Neural progenitor cell (in vitro differentiated cells): ENCODE results near the gene WHAMM. TPM values are rescaled to one million over a fixed set of nuclear protein-coding genes. Genes with fewer than 3 reads are reported as not detected.

Experiments
- DNase-seq: peaks from one replicate; pipeline ENCODE4 v3.0.0-alpha.2; 2016; ENCODE audit warnings: low spot score
- H2AFZ ChIP-seq: fragments of 200-600 bp; sonication (generic); replicated peaks from 2 replicates; pipeline ENCODE4 v1.6.1; 2016; ENCODE audit warnings: antibody characterized with exemption
- H3F3A ChIP-seq: fragments of 200-600 bp; sonication (generic); 2 replicates; pipeline ENCODE4 v1.6.1; 2016; ENCODE audit warnings: antibody characterized with exemption, low read depth
- H3K27ac ChIP-seq: fragments of 200-600 bp; sonication (generic); 2 replicates; pipeline ENCODE4 v1.5.1; 2016; ENCODE audit warnings: mild to moderate bottlenecking
- H3K27me3 ChIP-seq: fragments of 200-600 bp; sonication (generic); 2 replicates; pipeline ENCODE4 v1.6.1; 2016; ENCODE audit warnings: mild to moderate bottlenecking, moderate library complexity
- H3K36me3 ChIP-seq: fragments of 200-600 bp; sonication (generic); 2 replicates; pipeline ENCODE4 v1.5.1; 2016
- H3K4me1 ChIP-seq: fragments of 200-600 bp; sonication (generic); 2 replicates; pipeline ENCODE4 v1.6.1; 2016; ENCODE audit warnings: mixed run types
- H3K4me2 ChIP-seq: fragments of 200-600 bp; sonication (generic); 2 replicates; pipeline ENCODE4 v1.6.1; 2016
- H3K4me3 ChIP-seq: fragments of 200-600 bp; sonication (generic); 2 replicates; pipeline ENCODE4 v1.5.1; 2016
- H3K79me2 ChIP-seq: fragments of 200-600 bp; sonication (generic); 2 replicates; pipeline ENCODE4 v1.6.1; 2016; ENCODE audit warnings: low read depth
- H3K9ac ChIP-seq: fragments of 200-600 bp; sonication (generic); 2 replicates; pipeline ENCODE4 v1.6.1; 2016
- H3K9me3 ChIP-seq: fragments of 200-600 bp; sonication (generic); 2 replicates; pipeline ENCODE4 v1.5.1; 2016; ENCODE audit warnings: low read depth
- H4K20me1 ChIP-seq: fragments of 200-600 bp; sonication (generic); 2 replicates; pipeline ENCODE4 v1.6.1; 2016; ENCODE audit warnings: low read depth
- H3K27ac Mint-ChIP-seq: 3 replicates; pipeline ENCODE4 v1.8.0; 2021; ENCODE audit warnings: mixed read lengths
- H3K27me3 Mint-ChIP-seq: 2 replicates; pipeline ENCODE4 v1.8.0; 2022; ENCODE audit warnings: low read depth, mild to moderate bottlenecking, inconsistent platforms, moderate library complexity, mixed read lengths; ENCODE audit not compliant: insufficient read depth
- H3K36me3 Mint-ChIP-seq: 3 replicates; pipeline ENCODE4 v1.8.0; 2021; ENCODE audit warnings: mixed read lengths
- H3K4me1 Mint-ChIP-seq: 3 replicates; pipeline ENCODE4 v1.8.0; 2021; ENCODE audit warnings: mixed read lengths
- H3K4me3 Mint-ChIP-seq: 3 replicates; pipeline ENCODE4 v1.8.0; 2021; ENCODE audit warnings: mild to moderate bottlenecking, moderate library complexity, mixed read lengths
- H3K9me3 Mint-ChIP-seq: 3 replicates; pipeline ENCODE4 v1.8.0; 2020; ENCODE audit warnings: mixed read lengths
- CTCF ChIP-seq: fragments of 200-600 bp; sonication (generic); IDR thresholded peaks from 2 replicates; pipeline ENCODE4 v1.5.1; 2017; ENCODE audit warnings: antibody characterized with exemption, mild to moderate bottlenecking
- EZH2 ChIP-seq: fragments of 200-600 bp; sonication (generic); IDR thresholded peaks from 2 replicates; pipeline ENCODE4 v1.6.1; 2017; ENCODE audit warnings: antibody characterized with exemption, mild to moderate bottlenecking, moderate library complexity
- EZH2phosphoT487 ChIP-seq: fragments of 200-600 bp; sonication (generic); IDR thresholded peaks from 2 replicates; pipeline ENCODE4 v1.6.1; 2017; ENCODE audit warnings: antibody characterized with exemption
- total RNA-seq: library from RNA; depleted of rRNA; stranded (reverse); fragments of >200 nt; gene quantifications from 2 replicates; pipeline ENCODE4 v1.2.3, GENCODE V29; 2015; ENCODE audit warnings: low replicate concordance

WHAMM gene
- total RNA-seq, 1 donor from 2014 or later: 1.9 TPM

GRCh38 chr15:82851981-82852511 is 42.6 kb downstream of the WHAMM start:
- H3K9ac ChIP-seq: no peak overlapping the region
- H2AFZ ChIP-seq: no peak overlapping the region
- H3K79me2 ChIP-seq: no peaks in the 10 kb centered on the region
- Mint-ChIP-seq H3K27ac (peak overlapping the region; percentile 13), H3K27me3 (peaks cover 11% of the 10 kb centered on the region), H3K9me3 (no peaks in the 10 kb centered on the region), H3K4me1 (peaks cover 60% of the 10 kb centered on the region), H3K36me3 (peaks cover 2% of the 10 kb centered on the region), H3K4me3 (peak overlapping the region; percentile 24)
- H3K4me2 ChIP-seq: no peak overlapping the region
- H3K4me1 ChIP-seq: peaks cover 19% of the 10 kb centered on the region
- peak; percentile 31 for DNase-seq
- no peaks in the 10 kb centered on the region for H3K36me3 ChIP-seq
- peaks cover 10% of the 10 kb centered on the region for H3F3A ChIP-seq
- no peaks in the 10 kb centered on the region for H3K27me3 ChIP-seq
- TF ChIP-seq EZH2 (no peak), EZH2phosphoT487 (no peak), CTCF (no peak)
- no peaks in the 10 kb centered on the region for H3K9me3 ChIP-seq
- H3K27ac ChIP-seq: no peak overlapping the region
- no peaks in the 10 kb centered on the region for H4K20me1 ChIP-seq
- H3K4me3 ChIP-seq: no peak overlapping the region

DNA sequence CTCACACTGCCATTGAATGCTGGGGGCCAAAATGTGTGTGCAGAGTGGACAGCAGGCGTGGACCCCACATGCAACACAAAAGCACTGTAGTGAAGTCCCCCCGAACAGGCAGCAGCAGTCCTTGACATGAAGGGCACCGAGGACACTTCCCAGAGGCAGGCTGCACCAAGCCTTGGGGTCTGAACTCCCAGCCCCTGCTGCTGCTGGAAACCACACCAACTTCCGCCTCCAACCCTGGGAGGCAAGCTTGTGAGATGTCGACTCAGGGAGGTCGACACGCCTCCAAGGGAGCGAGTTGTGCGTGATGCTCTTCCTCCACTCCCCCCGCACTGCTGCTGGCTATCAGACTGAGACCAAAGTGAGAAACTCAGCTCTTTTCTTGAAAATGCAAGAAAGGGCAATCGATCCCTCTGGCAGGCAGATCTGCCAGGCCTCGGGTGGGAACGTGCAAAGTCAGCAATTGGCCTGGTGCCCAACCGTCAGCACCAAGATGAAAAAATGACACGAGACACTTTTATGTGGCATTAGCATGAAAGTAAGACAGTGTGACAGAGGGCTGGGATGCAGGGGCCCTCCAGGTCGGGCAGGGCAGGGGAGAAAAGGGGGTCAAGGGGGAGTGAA is 43.6 kb downstream of the WHAMM start:
- peaks cover 60% of the 10 kb centered on the region for H3K4me1 Mint-ChIP-seq
- Histone ChIP-seq H3K4me2 (no peak overlapping the region), H3K9me3 (no peaks in the 10 kb centered on the region), H3K27ac (no peak overlapping the region), H3F3A (peaks cover 10% of the 10 kb centered on the region), H3K4me3 (no peak overlapping the region), H3K36me3 (no peaks in the 10 kb centered on the region), H3K27me3 (no peaks in the 10 kb centered on the region), H2AFZ (no peak overlapping the region), H3K79me2 (no peaks in the 10 kb centered on the region), H4K20me1 (no peaks in the 10 kb centered on the region), H3K9ac (no peak overlapping the region), H3K4me1 (peaks cover 19% of the 10 kb centered on the region)
- H3K27ac Mint-ChIP-seq: no peak overlapping the region
- no peak for DNase-seq
- H3K27me3 Mint-ChIP-seq: peaks cover 11% of the 10 kb centered on the region
- peaks cover 2% of the 10 kb centered on the region for H3K36me3 Mint-ChIP-seq
- no peak overlapping the region for H3K4me3 Mint-ChIP-seq
- H3K9me3 Mint-ChIP-seq: no peaks in the 10 kb centered on the region
- TF ChIP-seq CTCF (no peak), EZH2 (no peak), EZH2phosphoT487 (no peak)

GRCh38 chr15:82854554-82854953 is 45.1 kb downstream of the WHAMM start:
- no peak overlapping the region for H2AFZ ChIP-seq
- no peaks in the 10 kb centered on the region for H3K36me3 ChIP-seq
- DNase-seq: no peak
- Mint-ChIP-seq H3K27ac (no peak overlapping the region), H3K9me3 (no peaks in the 10 kb centered on the region), H3K36me3 (peaks cover 2% of the 10 kb centered on the region), H3K4me3 (no peak overlapping the region), H3K27me3 (peaks cover 11% of the 10 kb centered on the region), H3K4me1 (peaks cover 55% of the 10 kb centered on the region)
- H3K27me3 ChIP-seq: no peaks in the 10 kb centered on the region
- no peaks in the 10 kb centered on the region for H3K9me3 ChIP-seq
- H4K20me1 ChIP-seq: no peaks in the 10 kb centered on the region
- peaks cover 7% of the 10 kb centered on the region for H3F3A ChIP-seq
- no peak overlapping the region for H3K9ac ChIP-seq
- H3K4me1 ChIP-seq: peaks cover 19% of the 10 kb centered on the region
- no peak for TF ChIP-seq EZH2
- no peak for TF ChIP-seq CTCF
- TF ChIP-seq EZH2phosphoT487: no peak
- H3K4me2 ChIP-seq: no peak overlapping the region
- H3K79me2 ChIP-seq: no peaks in the 10 kb centered on the region
- H3K27ac ChIP-seq: no peak overlapping the region
- H3K4me3 ChIP-seq: no peak overlapping the region
